Uterus (tissue), 2 donors: ENCODE results near the gene UCHL3.

Source experiments
- CTCF ChIP-seq, 4 experiments: fragments of 200-600 bp in 2 of 4; fragments of 450-650 bp in 2 of 4; sonication (generic) in 2 of 4; IDR thresholded peaks; one replicate each; pipeline ENCODE4 v1.5.1; 2016 to 2019; ENCODE audit warnings: antibody characterized with exemption in 4 of 4, mild to moderate bottlenecking in 2 of 4, moderate library complexity in 1 of 4
- POLR2A ChIP-seq, 2 donors: fragments of 450-650 bp; IDR thresholded peaks; one replicate each; pipeline ENCODE4 v1.6.1; 2016; ENCODE audit warnings: antibody characterized with exemption in 2 of 2, mild to moderate bottlenecking in 1 of 2, moderate library complexity in 1 of 2

GRCh38 chr13:75547917-75548316 is 1.7 kb upstream of the UCHL3 start:
- no peak for TF ChIP-seq POLR2A (IDR thresholded peaks at IDR 0.05)
- TF ChIP-seq CTCF (IDR thresholded peaks at IDR 0.05): no peak
